Head of caudate nucleus (tissue), 42 donors: ENCODE measurements around the gene PPP4R1.

ENCODE experiments used
- DNase-seq, 42 donors: peaks; one replicate each; pipeline versions ENCODE4 v3.0.0 to v3.0.0-alpha.2; 2020 to 2021; ENCODE audit warnings: mixed read lengths in 7 of 42
- intact Hi-C: fragments of 100-400 bp; cut with DNase I; formaldehyde crosslinking; loops from one replicate; pipeline ENCODE4 v1.15.0; 2022

PPP4R1 gene

GRCh38 chr18:9561759-9562158, 52.6 kb downstream of the PPP4R1 start:
- DNase-seq, result no peak
- intact Hi-C loops, result no loop called here

GRCh38 chr18:9559253-9559652, 55.1 kb downstream of the PPP4R1 start:
- intact Hi-C loops, result no loop called here
- DNase-seq, result no peak

GRCh38 chr18:9558387-9559064, 55.8 kb downstream of the PPP4R1 start:
- intact Hi-C loops, result no loop called here
- no peak for DNase-seq

GRCh38 chr18:9557250-9557943, 57.0 kb downstream of the PPP4R1 start:
- DNase-seq, result no peak
- intact Hi-C loops, result no loop called here

- intact Hi-C loops, result no loop called here
Observed at GRCh38 chr18:9552616-9553015, 61.7 kb downstream of the PPP4R1 start.

GRCh38 chr18:9552191-9552590, 62.2 kb downstream of the PPP4R1 start:
- intact Hi-C loops, result no loop called here
- no peak for DNase-seq

More at GRCh38 chr18:9552616-9553015, 61.7 kb downstream of the PPP4R1 start:
- no peak for DNase-seq

GRCh38 chr18:9550429-9550828, 63.9 kb downstream of the PPP4R1 start:
- intact Hi-C loops, result no loop called here

GRCh38 chr18:9549405-9549804, 65.0 kb downstream of the PPP4R1 start:
- intact Hi-C loops, result no loop called here
- no peak for DNase-seq

More at GRCh38 chr18:9550429-9550828, 63.9 kb downstream of the PPP4R1 start:
- no peak for DNase-seq

GRCh38 chr18:9547782-9548181, 66.6 kb downstream of the PPP4R1 start:
- DNase-seq, result no peak
- intact Hi-C loops, result no loop called here

- intact Hi-C loops, result no loop called here
- peak in 11 of 42 donors; percentile 13 to 55 (median 30) for DNase-seq
Observed at GRCh38 chr18:9546468-9546867, 67.9 kb downstream of the PPP4R1 start.

GRCh38 chr18:9545029-9545428, 69.3 kb downstream of the PPP4R1 start:
- no peak for DNase-seq
- intact Hi-C loops, result no loop called here

GRCh38 chr18:9542924-9543323, 71.4 kb downstream of the PPP4R1 start:
- no peak for DNase-seq
- intact Hi-C loops, result no loop called here

GRCh38 chr18:9539938-9540337, 74.4 kb downstream of the PPP4R1 start:
- intact Hi-C loops, result no loop called here
- no peak for DNase-seq

GRCh38 chr18:9539283-9539682, 75.1 kb downstream of the PPP4R1 start:
- no peak for DNase-seq
- intact Hi-C loops, result no loop called here

- no peak for DNase-seq
- intact Hi-C loops, result no loop called here
Observed at GRCh38 chr18:9537677-9538076, 76.7 kb downstream of the PPP4R1 start.

- intact Hi-C loops, result no loop called here
- DNase-seq, result no peak
Observed at GRCh38 chr18:9536354-9537152, 77.8 kb downstream of the PPP4R1 start.

GRCh38 chr18:9535430-9535991, 78.8 kb downstream of the PPP4R1 start:
- DNase-seq, result peak; percentile 38 to 84 (median 66)
- intact Hi-C loops, result no loop called here

GRCh38 chr18:9534844-9535243, 79.5 kb downstream of the PPP4R1 start:
- intact Hi-C loops, result no loop called here
- no peak for DNase-seq

GRCh38 chr18:9531791-9532410, 82.5 kb downstream of the PPP4R1 start:
- no peak for DNase-seq
- intact Hi-C loops, result no loop called here
